HepG2 (cell line): ENCODE measurements around the gene SLC16A6. TPM values are rescaled to one million over a fixed set of nuclear protein-coding genes. Genes with fewer than 3 reads are reported as not detected.
"Not testable (repeated sequence)": the region's sequence is repeated elsewhere in the genome, so short reads cannot be mapped to it uniquely, and the experiment has no call there.

ENCODE experiments used
- PATZ1 ChIP-seq: sonication (generic); formaldehyde crosslinking; IDR thresholded peaks from 2 replicates; pipeline ENCODE4 v1.4.0; 2020; ENCODE audit warnings: missing genetic modification reagents
- PRDM15 ChIP-seq: sonication (generic); formaldehyde crosslinking; IDR thresholded peaks from 2 replicates; pipeline ENCODE4 v1.4.0; 2020; ENCODE audit warnings: missing genetic modification reagents
- SAP130 ChIP-seq: IDR thresholded peaks from 2 replicates; pipeline ENCODE4 v1.6.1; 2016; ENCODE audit warnings: low read depth
- SOX13 ChIP-seq, 3 experiments: fragments of 450-650 bp in 1 of 3; sonication (generic) in 1 of 3; formaldehyde crosslinking in 1 of 3; IDR thresholded peaks in 2 of 3; conservative IDR thresholded peaks in 1 of 3; 2 replicates each; pipeline versions ENCODE4 v1.5.0 to v1.6.1; 2016 to 2020; ENCODE audit warnings: antibody characterized with exemption in 1 of 3, mild to moderate bottlenecking in 1 of 3, missing compliant biosample characterization in 1 of 3, missing genetic modification reagents in 1 of 3, moderate library complexity in 1 of 3
- ZNF614 ChIP-seq: IDR thresholded peaks from 2 replicates; pipeline ENCODE4 v1.6.1; 2018; ENCODE audit warnings: missing biosample characterization, missing genetic modification reagents, inconsistent platforms, borderline replicate concordance
- polyA plus RNA-seq, 8 experiments: library from polyadenylated mRNA; depleted of rRNA in 3 of 8; stranded (reverse) in 7 of 8; unstranded in 1 of 8; fragments of >200 nt; fragmentation: Illumina TruSeq in 4 of 8; extraction: Trizol in 4 of 8; gene quantifications; 2 replicates each; pipeline versions ENCODE4 v1.2.1 to v1.2.3, GENCODE V29; 2011 to 2016; ENCODE audit warnings: low read depth in 4 of 8, missing spikeins in 1 of 8, mixed read lengths in 1 of 8; ENCODE audit not compliant: insufficient read depth in 1 of 8
- total RNA-seq, 5 experiments: library from RNA; depleted of rRNA; stranded (reverse); fragments of >200 nt; fragmentation: Illumina TruSeq; extraction: Trizol; gene quantifications; 2 replicates each; pipeline ENCODE4 v1.2.3, GENCODE V29; 2016; ENCODE audit warnings: low read depth in 1 of 5

The SLC16A6 gene
- total and polyA plus RNA-seq, 2 of the 13 experiments (the other 11 are each of a cell fraction or from before 2014, with no cell fraction given): 1.1 to 44.7 TPM

- TF ChIP-seq PRDM15 (CRISPR knock-in tag): 0 out of 2 replicates have a peak, but pooled peaks have one; percentile 16
- TF ChIP-seq PATZ1 (CRISPR knock-in tag): peak; percentile 44; the same call in 1 of the 2 replicates
- TF ChIP-seq ZNF614 (CRISPR knock-in tag): 0 out of 2 replicates have a peak, but pooled peaks have one; percentile 36
- TF ChIP-seq SAP130 (CRISPR knock-in tag): peak; percentile 78
- TF ChIP-seq SOX13 (IDR thresholded peaks at IDR 0.05): not testable (repeated sequence)
- TF ChIP-seq SOX13 (CRISPR knock-in tag; conservative IDR thresholded peaks at IDR 0.05 in 1 of 2, IDR thresholded peaks at IDR 0.05 in 1 of 2): peak in 1 of 2 experiments; percentile 64; a peak in 1 of 4 replicates
- TF ChIP-seq, all 625 proteins: peak for 77; not testable (repeated sequence) for 548
Observed at GRCh38 chr17:68265833-68266232, 25.1 kb downstream of the SLC16A6 start (continued).
